B cell (primary cell): ENCODE data around the gene NPEPL1. TPM values are rescaled to one million over a fixed set of nuclear protein-coding genes. Genes with fewer than 3 reads are reported as not detected.
A peak's percentile ranks its signal among the peaks of the same experiment; 100 is the strongest.

Experiments used
- ATAC-seq: fragments of 200-7000 bp; cut with Tn5 transposase; one replicate; pipeline ENCODE4 v1.10.0; 2021; ENCODE audit warnings: low read depth, mild to moderate bottlenecking, moderate number of reproducible peaks, moderate library complexity
- CTCF ChIA-PET: fragments of 350-600 bp; sonication (Branson Sonifier 250); formaldehyde crosslinking; loops from one replicate; lab custom pipeline; 2021; ENCODE audit warnings: antibody characterized with exemption, inconsistent platforms; lab: Charles Lee
- POLR2A ChIA-PET: fragments of 350-600 bp; sonication (Branson Sonifier 250); formaldehyde crosslinking; loops from one replicate; lab custom pipeline; 2021; ENCODE audit warnings: antibody characterized with exemption; lab: Charles Lee
- DNase-seq: peaks from one replicate; pipeline ENCODE4 v3.0.0; 2013
- H2AFZ ChIP-seq: 2 replicates; pipeline ENCODE4 v1.6.1; 2012; ENCODE audit warnings: mild to moderate bottlenecking, low read depth, low read length; ENCODE audit not compliant: insufficient read depth, poor library complexity, severe bottlenecking
- H3K27ac ChIP-seq, 2 donors: 1 replicate in 1 of 2; 2 replicates in 1 of 2; pipeline ENCODE4 v1.5.1; 2012 to 2013; ENCODE audit warnings: low read length in 2 of 2, mild to moderate bottlenecking in 2 of 2, moderate library complexity in 1 of 2
- H3K27me3 ChIP-seq, 4 experiments: fragments of 200-600 bp in 1 of 4; sonication (generic) in 1 of 4; replicated peaks in 1 of 4; 1 replicate in 2 of 4; 2 replicates in 2 of 4; pipeline versions ENCODE4 v1.6.1 to v1.7.0; 2013 to 2016; ENCODE audit warnings: low read length in 3 of 4, mild to moderate bottlenecking in 2 of 4, mixed read lengths in 1 of 4, moderate library complexity in 1 of 4; ENCODE audit not compliant: insufficient read depth in 4 of 4, control insufficient read depth in 3 of 4; ENCODE audit errors: control extremely low read depth in 1 of 4
- H3K36me3 ChIP-seq, 2 experiments: replicated peaks in 1 of 2; 1 replicate in 1 of 2; 2 replicates in 1 of 2; pipeline versions ENCODE4 v1.6.1 to v1.7.1; 2013; ENCODE audit warnings: low read length in 1 of 2; ENCODE audit not compliant: insufficient read depth in 2 of 2, control insufficient read depth in 1 of 2; ENCODE audit errors: control extremely low read depth in 1 of 2, extremely low read depth in 1 of 2
- H3K4me1 ChIP-seq, 2 donors: fragments of 200-600 bp in 1 of 2; sonication (generic) in 1 of 2; 1 replicate in 1 of 2; 2 replicates in 1 of 2; pipeline versions ENCODE4 v1.5.1 to v1.6.1; 2013 to 2017; ENCODE audit warnings: low read length in 2 of 2; ENCODE audit not compliant: control insufficient read depth in 2 of 2, insufficient read depth in 2 of 2
- H3K4me2 ChIP-seq: replicated peaks from 2 replicates; pipeline ENCODE3; 2012; ENCODE audit warnings: mild to moderate bottlenecking, low read depth, low read length; ENCODE audit not compliant: poor library complexity, severe bottlenecking
- H3K4me3 ChIP-seq, 5 experiments: fragments of 200-600 bp in 1 of 5; sonication (generic) in 1 of 5; 1 replicate in 3 of 5; 2 replicates in 2 of 5; pipeline versions ENCODE4 v1.5.1 to v1.7.0; 2011 to 2016; ENCODE audit warnings: low read length in 4 of 5, mild to moderate bottlenecking in 4 of 5, low read depth in 2 of 5, control low read depth in 1 of 5, moderate library complexity in 1 of 5; ENCODE audit not compliant: insufficient read depth in 1 of 5; ENCODE audit errors: control extremely low read depth in 1 of 5, extremely low read depth in 1 of 5
- H3K79me2 ChIP-seq: fragments of 200-600 bp; sonication (generic); one replicate; pipeline ENCODE4 v1.6.0; 2016; ENCODE audit warnings: low read length; ENCODE audit not compliant: control insufficient read depth, insufficient read depth
- H3K9ac ChIP-seq: fragments of 200-600 bp; sonication (generic); 2 replicates; pipeline ENCODE4 v1.6.1; 2017; ENCODE audit warnings: mild to moderate bottlenecking, low read length, moderate library complexity
- H3K9me3 ChIP-seq, 3 donors: one replicate each; pipeline versions ENCODE4 v1.6.1 to v1.7.1; 2013; ENCODE audit warnings: low read length in 2 of 3; ENCODE audit not compliant: control insufficient read depth in 2 of 3, insufficient read depth in 1 of 3; ENCODE audit errors: control extremely low read depth in 1 of 3
- H4K20me1 ChIP-seq: 2 replicates; pipeline ENCODE4 v1.6.0; 2012; ENCODE audit warnings: mild to moderate bottlenecking, low read length; ENCODE audit not compliant: insufficient read depth, control insufficient read depth, poor library complexity, severe bottlenecking
- H3K27ac Mint-ChIP-seq: one replicate; pipeline ENCODE4 v1.8.0; 2021; ENCODE audit warnings: mixed read lengths
- H3K27me3 Mint-ChIP-seq: one replicate; pipeline ENCODE4 v1.8.0; 2021; ENCODE audit warnings: mixed read lengths
- H3K4me1 Mint-ChIP-seq: one replicate; pipeline ENCODE4 v1.8.0; 2021; ENCODE audit warnings: mixed read lengths
- H3K4me3 Mint-ChIP-seq: one replicate; pipeline ENCODE4 v1.8.0; 2021; ENCODE audit warnings: mixed read lengths
- H3K9me3 Mint-ChIP-seq: one replicate; pipeline ENCODE4 v1.8.0; 2022; ENCODE audit warnings: mixed read lengths; ENCODE audit not compliant: insufficient read depth
- EZH2 ChIP-seq: IDR thresholded peaks from 2 replicates; pipeline ENCODE4 v1.6.1; 2012; ENCODE audit warnings: borderline replicate concordance, low read depth, mild to moderate bottlenecking, moderate library complexity, low read length; ENCODE audit not compliant: insufficient read depth, poor library complexity, severe bottlenecking
- WGBS: methylation state at CpG from one replicate; pipeline ENCODE4 v1.1.5; 2013; ENCODE audit warnings: missing lambda C conversion rate; ENCODE audit not compliant: insufficient coverage; 5-methylcytosine and 5-hydroxymethylcytosine counted together
- intact Hi-C: fragments of 100-400 bp; cut with micrococcal nuclease; formaldehyde crosslinking; loops from one replicate; pipeline ENCODE4 v1.10.0; 2022
- polyA plus RNA-seq: library from polyadenylated mRNA; depleted of rRNA; stranded (reverse); fragments of >200 nt; gene quantifications from 2 replicates; pipeline ENCODE4 v1.2.3, GENCODE V29; 2012
- total RNA-seq, 2 donors: library from RNA; stranded (reverse); fragments of 120-200 nt in 1 of 2; gene quantifications; 1 replicate in 1 of 2; 2 replicates in 1 of 2; pipeline versions ENCODE4 v1.2.3 to v1.2.4, GENCODE V29; 2013 to 2022
- TF ChIP-seq, protein P1 (sequence below): fragments of 200-600 bp; IDR thresholded peaks from one replicate; pipeline ENCODE4 v1.8.0; 2022; ENCODE audit warnings: antibody characterized with exemption, mild to moderate bottlenecking

NPEPL1 gene
- total and polyA plus RNA-seq, 2 donors (not counting 1 experiment from before 2014, with no cell fraction given) = 34.3 to 45.1 TPM

DNA sequence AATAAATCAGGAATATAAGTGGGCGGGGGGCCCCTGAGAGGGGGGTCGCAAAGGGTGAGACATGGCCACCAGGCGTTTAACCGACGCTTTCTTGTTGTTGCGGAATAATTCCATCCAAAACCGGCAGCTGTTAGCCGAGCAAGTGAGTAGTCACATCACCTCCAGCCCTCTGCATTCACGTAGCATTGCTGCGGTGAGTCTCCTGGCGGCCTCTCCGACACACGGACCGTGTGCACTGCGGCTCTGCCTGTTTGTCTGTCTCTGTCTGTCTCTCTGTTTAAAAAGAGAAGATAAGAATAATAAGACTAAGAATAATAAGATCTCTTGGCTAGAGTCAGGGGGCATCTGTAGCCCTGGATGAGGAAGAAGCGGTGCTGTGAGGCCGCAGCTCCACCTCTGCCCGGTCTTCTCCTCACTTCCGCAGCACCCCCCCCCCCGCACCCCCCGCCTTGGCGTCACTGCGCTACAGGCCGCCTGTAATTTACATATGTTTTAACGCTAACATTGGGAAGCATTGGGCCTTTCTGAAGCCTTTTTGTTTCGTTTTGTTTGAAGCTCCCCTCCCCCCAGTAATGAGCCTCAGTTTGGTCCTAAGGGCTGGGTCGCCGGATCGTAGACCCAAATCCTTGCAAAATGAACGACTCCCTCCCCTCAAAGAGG is 40.5 kb upstream of the NPEPL1 start:
- CTCF ChIA-PET = interaction anchor here (0.6 to 3.3 kb wide), 10 partner anchors 7 to 415 kb away, joined by 3 to 19 read pairs (median 4); partner anchors contain the start of genes NPEPL1 and VAPB
- Histone ChIP-seq H4K20me1 (peaks cover 6% of the 10 kb centered on the region), H3K36me3 (peaks cover 0 to 6% of the 10 kb centered on the region in 2 experiments), H3K9me3 (no peaks in the 10 kb centered on the region), H3K27ac (peak overlapping the region; percentile 84 to 95), H3K4me1 (peaks cover 14 to 20% of the 10 kb centered on the region in 2 donors), H3K4me2 (peak overlapping the region; percentile 99), H3K27me3 (peaks cover 0 to 3% (median 0%) of the 10 kb centered on the region in 4 experiments), H3K4me3 (peak overlapping the region; percentile 87 to 99 (median 94)), H3K9ac (peak overlapping the region; percentile 94), H3K79me2 (peaks cover 57% of the 10 kb centered on the region), H2AFZ (peak overlapping the region; percentile 98)
- peak overlapping the region; percentile 97 for H3K27ac Mint-ChIP-seq
- TF ChIP-seq, protein P1, sequence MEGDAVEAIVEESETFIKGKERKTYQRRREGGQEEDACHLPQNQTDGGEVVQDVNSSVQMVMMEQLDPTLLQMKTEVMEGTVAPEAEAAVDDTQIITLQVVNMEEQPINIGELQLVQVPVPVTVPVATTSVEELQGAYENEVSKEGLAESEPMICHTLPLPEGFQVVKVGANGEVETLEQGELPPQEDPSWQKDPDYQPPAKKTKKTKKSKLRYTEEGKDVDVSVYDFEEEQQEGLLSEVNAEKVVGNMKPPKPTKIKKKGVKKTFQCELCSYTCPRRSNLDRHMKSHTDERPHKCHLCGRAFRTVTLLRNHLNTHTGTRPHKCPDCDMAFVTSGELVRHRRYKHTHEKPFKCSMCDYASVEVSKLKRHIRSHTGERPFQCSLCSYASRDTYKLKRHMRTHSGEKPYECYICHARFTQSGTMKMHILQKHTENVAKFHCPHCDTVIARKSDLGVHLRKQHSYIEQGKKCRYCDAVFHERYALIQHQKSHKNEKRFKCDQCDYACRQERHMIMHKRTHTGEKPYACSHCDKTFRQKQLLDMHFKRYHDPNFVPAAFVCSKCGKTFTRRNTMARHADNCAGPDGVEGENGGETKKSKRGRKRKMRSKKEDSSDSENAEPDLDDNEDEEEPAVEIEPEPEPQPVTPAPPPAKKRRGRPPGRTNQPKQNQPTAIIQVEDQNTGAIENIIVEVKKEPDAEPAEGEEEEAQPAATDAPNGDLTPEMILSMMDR = no peak
- no peak for TF ChIP-seq EZH2
- DNase-seq (peak; percentile 93), ATAC-seq (peak; percentile 60)
- WGBS = 1% methylated on average over 8 of the region's 30 CpGs
- H3K27me3 Mint-ChIP-seq = no peaks in the 10 kb centered on the region
- POLR2A ChIA-PET = interaction anchor here (0.5 to 2.3 kb wide), 11 partner anchors 17 to 1254 kb away, joined by 3 to 11 read pairs (median 3); partner anchors contain the start of genes ATP5F1E, RAB22A, VAPB and ZBP1
- H3K4me1 Mint-ChIP-seq = peaks cover 30% of the 10 kb centered on the region
- intact Hi-C loops = loop anchor here (1.0 to 5.0 kb wide), 8 partner anchors 17 to 1290 kb away; partner anchors contain the start of genes FAM217B, GNAS, GNAS-AS1 and NPEPL1
- peak overlapping the region; percentile 100 for H3K4me3 Mint-ChIP-seq
- H3K9me3 Mint-ChIP-seq = no peaks in the 10 kb centered on the region
